PC-3 (cell line): Measurements from ENCODE around the gene PRKCSH. TPM values are rescaled to one million over a fixed set of nuclear protein-coding genes. Genes with fewer than 3 reads are reported as not detected.
"Not testable (repeated sequence)": the region's sequence is repeated elsewhere in the genome, so short reads cannot be mapped to it uniquely, and the experiment has no call there.

Source experiments
- ATAC-seq: fragments of 200-7000 bp; cut with Tn5 transposase; 2 replicates; pipeline ENCODE4 v1.9.1; 2020; ENCODE audit warnings: mild to moderate bottlenecking, moderate library complexity
- BruUV-seq: library from RNA; stranded (reverse); fragments of 400-500 nt; replicated peaks from 2 replicates; lab custom pipeline; 2021; lab: Mats Ljungman, UMichigan
- CTCF ChIA-PET: fragments of 300-600 bp; sonication (Branson Sonifier 250); formaldehyde crosslinking; loops from one replicate; lab custom pipeline; 2022; ENCODE audit warnings: antibody characterized with exemption; lab: Charles Lee
- POLR2A ChIA-PET: fragments of 300-600 bp; sonication (Branson Sonifier 250); formaldehyde crosslinking; loops from one replicate; lab custom pipeline; 2022; ENCODE audit warnings: antibody characterized with exemption; ENCODE audit not compliant: unreplicated experiment; lab: Charles Lee
- DNase-seq: peaks from one replicate; pipeline ENCODE4 v3.0.0-alpha.2; 2015
- H2AFZ ChIP-seq: fragments of 300-600 bp; sonication (generic); 2 replicates; pipeline ENCODE4 v1.6.0; 2016; ENCODE audit warnings: antibody characterized with exemption, low read length
- H3F3A ChIP-seq: fragments of 300-600 bp; sonication (generic); one replicate; pipeline ENCODE4 v1.6.0; 2017; ENCODE audit warnings: antibody characterized with exemption, low read length, control low read depth, mild to moderate bottlenecking; ENCODE audit not compliant: unreplicated experiment
- H3K27ac ChIP-seq: fragments of 300-600 bp; sonication (generic); 2 replicates; pipeline ENCODE4 v1.5.1; 2016; ENCODE audit warnings: mild to moderate bottlenecking, low read length
- H3K27me3 ChIP-seq: fragments of 300-600 bp; sonication (generic); 2 replicates; pipeline ENCODE4 v1.6.1; 2016; ENCODE audit warnings: low read length, mixed read lengths
- H3K36me3 ChIP-seq: fragments of 300-600 bp; sonication (generic); 2 replicates; pipeline ENCODE4 v1.6.1; 2016; ENCODE audit warnings: low read depth, mixed run types, low read length, mixed read lengths
- H3K4me1 ChIP-seq: fragments of 300-600 bp; sonication (generic); 2 replicates; pipeline ENCODE4 v1.5.1; 2016; ENCODE audit warnings: low read length; ENCODE audit not compliant: insufficient read depth
- H3K4me2 ChIP-seq: fragments of 300-600 bp; sonication (generic); 2 replicates; pipeline ENCODE4 v1.6.0; 2016; ENCODE audit warnings: low read length
- H3K4me3 ChIP-seq: fragments of 300-600 bp; sonication (generic); 2 replicates; pipeline ENCODE4 v1.5.1; 2016; ENCODE audit warnings: mild to moderate bottlenecking, low read length, mixed read lengths
- H3K79me2 ChIP-seq: fragments of 300-600 bp; sonication (generic); 2 replicates; pipeline ENCODE4 v1.6.1; 2017; ENCODE audit warnings: low read length, mixed read lengths
- H3K9ac ChIP-seq: fragments of 300-600 bp; sonication (generic); 2 replicates; pipeline ENCODE4 v1.6.0; 2016; ENCODE audit warnings: mild to moderate bottlenecking, low read length
- H3K9me2 ChIP-seq: fragments of 300-600 bp; sonication (generic); replicated peaks from 2 replicates; pipeline ENCODE4 v1.6.1; 2016; ENCODE audit warnings: mixed run types, low read length, mixed read lengths
- H3K9me3 ChIP-seq: fragments of 300-600 bp; sonication (generic); 2 replicates; pipeline ENCODE4 v1.6.1; 2016; ENCODE audit warnings: low read length, mixed read lengths
- H4K20me1 ChIP-seq: fragments of 300-600 bp; sonication (generic); 2 replicates; pipeline ENCODE4 v1.6.1; 2016; ENCODE audit warnings: low read length, mixed read lengths
- EZH2 ChIP-seq: fragments of 300-600 bp; sonication (generic); IDR thresholded peaks from one replicate; pipeline ENCODE4 v1.6.1; 2017; ENCODE audit warnings: antibody characterized with exemption, mild to moderate bottlenecking, low read length; ENCODE audit not compliant: unreplicated experiment
- EZH2phosphoT487 ChIP-seq: fragments of 300-600 bp; sonication (generic); IDR thresholded peaks from 2 replicates; pipeline ENCODE4 v1.6.1; 2018; ENCODE audit warnings: mild to moderate bottlenecking, antibody characterized with exemption, low read length, borderline replicate concordance
- intact Hi-C: fragments of 100-400 bp; cut with micrococcal nuclease; formaldehyde crosslinking; loops from 2 replicates; pipeline ENCODE4 v1.9.0; 2023
- total RNA-seq: library from RNA; depleted of rRNA; stranded (reverse); fragments of >200 nt; gene quantifications from 2 replicates; pipeline ENCODE4 v1.2.3, GENCODE V29; 2014
- TF ChIP-seq, protein P1 (sequence below): fragments of 300-600 bp; sonication (generic); conservative IDR thresholded peaks from 2 replicates; pipeline ENCODE4 v1.5.1; 2017; ENCODE audit warnings: antibody characterized with exemption, low read depth, mild to moderate bottlenecking, low read length

The PRKCSH gene
- total RNA-seq, 1 experiment from 2014 or later = 222 TPM

DNA sequence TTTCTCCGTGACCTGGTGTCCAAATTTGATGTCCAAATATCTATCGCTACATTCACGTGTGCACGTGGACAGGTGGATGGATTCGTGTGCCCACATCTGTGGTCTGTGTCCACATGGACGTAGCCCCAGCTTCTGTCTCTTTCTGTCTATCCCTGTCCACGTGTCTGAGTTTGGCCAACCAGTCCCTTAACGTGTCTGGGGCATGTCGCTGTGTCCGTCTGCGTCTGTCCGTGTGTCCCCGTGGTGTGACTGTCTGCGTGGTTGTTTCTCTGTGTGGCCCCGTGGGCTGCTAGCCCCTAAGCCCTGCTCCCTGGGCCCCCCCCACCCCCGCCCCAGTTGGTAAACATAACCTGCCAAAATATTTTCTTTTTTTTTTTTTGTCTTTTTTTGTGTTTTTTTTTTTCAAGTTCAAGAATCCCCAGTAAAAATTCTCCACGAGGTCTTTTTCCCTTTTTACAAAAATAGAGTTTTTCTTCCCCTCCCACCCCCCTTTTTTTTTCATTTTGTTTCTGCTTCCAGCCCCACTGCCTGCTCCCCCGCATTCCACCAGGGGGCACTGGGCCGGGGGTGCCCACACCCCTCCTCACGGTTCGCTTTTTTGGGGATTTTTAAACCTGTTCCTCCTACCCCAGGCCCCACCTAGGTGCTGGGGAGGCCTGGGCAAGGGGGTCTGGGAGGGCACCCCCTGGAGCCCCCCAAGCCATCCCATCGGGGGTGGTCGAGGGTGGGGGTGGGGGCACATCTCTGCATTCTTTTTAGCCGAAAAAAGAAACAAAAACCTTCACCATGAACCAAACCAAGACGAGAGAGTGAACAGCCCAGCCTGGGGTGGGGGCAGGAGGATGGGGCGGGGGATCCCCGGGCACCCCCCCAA, 18.3 kb downstream of the PRKCSH start:
- Histone ChIP-seq H3K27me3 (no peaks in the 10 kb centered on the region), H3K4me1 (no peaks in the 10 kb centered on the region), H3F3A (no peaks in the 10 kb centered on the region), H3K9me2 (no peaks in the 10 kb centered on the region), H3K4me2 (no peak overlapping the region), H3K27ac (no peak overlapping the region), H3K4me3 (no peak overlapping the region), H3K9me3 (no peaks in the 10 kb centered on the region), H2AFZ (no peak overlapping the region), H3K36me3 (peaks cover 9% of the 10 kb centered on the region; the same call in 1 of the 2 replicates), H3K9ac (no peak overlapping the region), H4K20me1 (no peaks in the 10 kb centered on the region), H3K79me2 (no peaks in the 10 kb centered on the region)
- no TSS peak for BruUV-seq
- no peak for ATAC-seq
- CTCF ChIA-PET = no interaction called here
- POLR2A ChIA-PET = no interaction called here
- intact Hi-C loops = no loop called here
- no peak for DNase-seq
- TF ChIP-seq EZH2phosphoT487 (no peak), EZH2 (no peak)
- TF ChIP-seq, protein P1, sequence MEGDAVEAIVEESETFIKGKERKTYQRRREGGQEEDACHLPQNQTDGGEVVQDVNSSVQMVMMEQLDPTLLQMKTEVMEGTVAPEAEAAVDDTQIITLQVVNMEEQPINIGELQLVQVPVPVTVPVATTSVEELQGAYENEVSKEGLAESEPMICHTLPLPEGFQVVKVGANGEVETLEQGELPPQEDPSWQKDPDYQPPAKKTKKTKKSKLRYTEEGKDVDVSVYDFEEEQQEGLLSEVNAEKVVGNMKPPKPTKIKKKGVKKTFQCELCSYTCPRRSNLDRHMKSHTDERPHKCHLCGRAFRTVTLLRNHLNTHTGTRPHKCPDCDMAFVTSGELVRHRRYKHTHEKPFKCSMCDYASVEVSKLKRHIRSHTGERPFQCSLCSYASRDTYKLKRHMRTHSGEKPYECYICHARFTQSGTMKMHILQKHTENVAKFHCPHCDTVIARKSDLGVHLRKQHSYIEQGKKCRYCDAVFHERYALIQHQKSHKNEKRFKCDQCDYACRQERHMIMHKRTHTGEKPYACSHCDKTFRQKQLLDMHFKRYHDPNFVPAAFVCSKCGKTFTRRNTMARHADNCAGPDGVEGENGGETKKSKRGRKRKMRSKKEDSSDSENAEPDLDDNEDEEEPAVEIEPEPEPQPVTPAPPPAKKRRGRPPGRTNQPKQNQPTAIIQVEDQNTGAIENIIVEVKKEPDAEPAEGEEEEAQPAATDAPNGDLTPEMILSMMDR = peak; percentile 62; the same call in 1 of the 2 replicates

DNA sequence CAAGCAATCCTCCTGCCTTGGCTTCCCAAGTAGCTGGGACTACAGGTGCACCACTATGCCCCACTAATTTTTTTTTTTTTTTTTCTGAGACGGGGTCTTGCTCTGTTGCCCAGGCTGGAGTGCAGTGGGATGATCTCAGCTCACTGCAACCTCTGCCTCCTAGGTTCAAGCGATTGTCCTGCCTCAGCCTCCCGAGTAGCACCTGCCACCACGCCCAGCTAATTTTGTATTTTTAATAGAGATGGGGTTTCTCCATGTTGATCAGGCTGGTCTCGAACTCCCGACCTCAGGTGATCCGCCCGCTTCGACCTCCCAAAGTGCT, 19.8 kb downstream of the PRKCSH start:
- CTCF ChIA-PET = interaction anchor here (0.7 kb wide), 1 partner anchor 42 kb away, joined by 3 read pairs; no protein-coding TSS in a partner anchor
- H3K9me3 ChIP-seq, H2AFZ ChIP-seq, H3K36me3 ChIP-seq, POLR2A ChIA-PET, BruUV-seq, H3K27ac ChIP-seq, H3K4me1 ChIP-seq, H3K79me2 ChIP-seq, H3K4me3 ChIP-seq, H3K9ac ChIP-seq, H3K9me2 ChIP-seq, H3K4me2 ChIP-seq, H4K20me1 ChIP-seq, DNase-seq, ATAC-seq, H3F3A ChIP-seq, intact Hi-C loops, H3K27me3 ChIP-seq: not testable (repeated sequence)

DNA sequence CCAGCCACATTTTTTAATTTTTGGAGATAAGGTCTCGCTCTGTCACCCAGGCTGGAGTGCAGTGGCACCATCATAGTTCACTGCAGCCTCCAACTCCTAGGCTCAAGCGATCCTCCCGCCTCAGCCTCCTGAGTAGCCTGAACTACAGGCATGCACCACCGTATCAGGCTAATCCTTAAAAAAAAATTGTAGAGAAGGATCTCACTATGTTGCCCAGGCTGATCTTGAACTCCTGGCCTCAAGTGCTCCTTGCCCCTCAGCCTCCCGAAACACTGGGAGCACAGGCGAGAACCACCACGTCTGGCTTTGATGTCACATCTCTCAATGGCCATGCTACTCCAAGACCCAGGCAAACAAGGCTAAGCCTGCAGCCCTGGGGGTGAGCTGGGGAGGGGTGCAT, 21.2 kb downstream of the PRKCSH start:
- H3K9me3 ChIP-seq = no peaks in the 10 kb centered on the region
- BruUV-seq = no TSS peak
- H3K27ac ChIP-seq = no peak overlapping the region
- H3K36me3 ChIP-seq = no peaks in the 10 kb centered on the region
- no peaks in the 10 kb centered on the region for H4K20me1 ChIP-seq
- CTCF ChIA-PET = interaction anchor here (0.6 kb wide), 1 partner anchor 118 kb away, joined by 4 read pairs; no protein-coding TSS in a partner anchor
- no peak overlapping the region for H2AFZ ChIP-seq
- H3K9me2 ChIP-seq = no peaks in the 10 kb centered on the region
- no peak overlapping the region for H3K4me3 ChIP-seq
- DNase-seq (no peak), ATAC-seq (no peak)
- TF ChIP-seq EZH2 (no peak), EZH2phosphoT487 (no peak)
- TF ChIP-seq, protein P1 = no peak
- H3F3A ChIP-seq = no peaks in the 10 kb centered on the region
- POLR2A ChIA-PET = no interaction called here
- H3K79me2 ChIP-seq = no peaks in the 10 kb centered on the region
- no peaks in the 10 kb centered on the region for H3K27me3 ChIP-seq
- H3K9ac ChIP-seq = no peak overlapping the region
- no peak overlapping the region for H3K4me2 ChIP-seq
- intact Hi-C loops = no loop called here
- no peaks in the 10 kb centered on the region for H3K4me1 ChIP-seq
